NCI-H2107 treated with DMSO at 0.1 percent for 48 hours (cell line): ENCODE data around the gene CELSR1.

Experiments used
- DNase-seq: peaks from one replicate; lab custom pipeline; 2025; ENCODE audit not compliant: unreplicated experiment; lab: John Stamatoyannopoulos, UW

Gene CELSR1

DNA sequence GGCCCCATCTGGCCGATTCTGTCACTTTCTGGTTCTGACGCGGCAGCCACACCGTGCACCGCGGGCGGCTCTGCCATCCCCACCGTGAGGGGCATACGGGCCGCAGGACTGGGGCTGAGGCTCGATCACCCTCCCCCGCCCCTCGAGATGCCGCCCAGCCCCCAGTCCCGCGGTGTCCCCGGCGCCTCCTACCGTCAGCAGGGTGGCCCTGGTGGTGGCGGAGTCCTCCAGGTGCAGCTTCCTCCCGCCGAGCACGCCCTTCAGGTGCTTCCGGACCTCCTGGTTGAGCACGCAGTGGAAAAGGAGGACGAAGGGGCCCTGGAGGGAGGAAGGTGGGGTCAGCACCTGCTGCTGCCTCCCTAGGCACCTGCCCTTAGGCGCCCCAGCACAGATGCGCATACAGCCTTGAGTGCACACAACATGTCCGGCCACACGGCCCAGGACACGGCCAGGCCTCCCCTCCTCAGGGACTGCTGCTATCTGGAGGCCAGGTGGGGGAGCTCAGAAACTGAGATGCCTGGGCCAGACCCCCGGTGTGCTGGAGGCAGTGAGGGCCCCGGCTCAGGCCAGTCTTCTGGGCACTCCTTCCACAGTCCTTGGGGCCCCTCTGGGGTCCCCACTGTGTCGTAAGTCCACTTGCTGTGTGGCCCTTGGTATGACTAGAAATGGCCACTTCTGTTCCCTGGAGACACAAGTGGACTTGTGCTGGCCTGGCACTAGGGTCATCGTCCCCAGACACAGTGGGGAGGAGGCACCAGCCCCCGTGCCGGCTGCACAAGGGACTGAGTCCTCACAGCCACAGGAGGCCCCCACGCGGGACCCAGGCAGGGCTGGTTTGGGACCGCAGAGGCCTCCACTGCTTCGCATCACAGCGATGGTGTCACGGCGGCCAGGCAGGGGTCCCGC is 170.4 kb downstream of the CELSR1 start:
- DNase-seq, result no peak

- DNase-seq, result no peak
Measured at GRCh38 chr22:46366327-46366731, 171.1 kb downstream of the CELSR1 start.

DNA sequence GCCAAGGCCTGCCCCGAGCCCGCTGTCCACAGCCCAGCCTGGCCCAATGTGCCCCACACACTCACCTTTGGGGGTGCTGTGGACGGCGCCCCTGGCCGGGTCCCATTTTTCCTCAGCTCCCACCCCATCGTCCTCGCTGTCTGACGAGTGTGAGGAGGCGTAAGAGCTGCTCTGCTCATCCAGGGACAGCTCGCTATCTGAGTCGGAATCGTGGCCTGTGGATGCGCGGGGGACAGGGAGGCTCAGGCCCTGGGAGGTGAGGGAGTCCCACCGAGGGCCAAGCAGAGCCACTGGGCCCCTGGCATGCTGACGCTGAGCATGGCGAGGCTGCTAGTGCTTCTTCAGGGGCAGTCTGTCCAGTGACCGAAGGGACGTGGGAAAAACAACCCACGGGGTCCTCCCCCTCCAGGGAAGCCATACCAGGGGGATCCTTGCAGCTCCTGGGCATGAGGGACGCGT is 172.2 kb downstream of the CELSR1 start:
- DNase-seq, result no peak

DNA sequence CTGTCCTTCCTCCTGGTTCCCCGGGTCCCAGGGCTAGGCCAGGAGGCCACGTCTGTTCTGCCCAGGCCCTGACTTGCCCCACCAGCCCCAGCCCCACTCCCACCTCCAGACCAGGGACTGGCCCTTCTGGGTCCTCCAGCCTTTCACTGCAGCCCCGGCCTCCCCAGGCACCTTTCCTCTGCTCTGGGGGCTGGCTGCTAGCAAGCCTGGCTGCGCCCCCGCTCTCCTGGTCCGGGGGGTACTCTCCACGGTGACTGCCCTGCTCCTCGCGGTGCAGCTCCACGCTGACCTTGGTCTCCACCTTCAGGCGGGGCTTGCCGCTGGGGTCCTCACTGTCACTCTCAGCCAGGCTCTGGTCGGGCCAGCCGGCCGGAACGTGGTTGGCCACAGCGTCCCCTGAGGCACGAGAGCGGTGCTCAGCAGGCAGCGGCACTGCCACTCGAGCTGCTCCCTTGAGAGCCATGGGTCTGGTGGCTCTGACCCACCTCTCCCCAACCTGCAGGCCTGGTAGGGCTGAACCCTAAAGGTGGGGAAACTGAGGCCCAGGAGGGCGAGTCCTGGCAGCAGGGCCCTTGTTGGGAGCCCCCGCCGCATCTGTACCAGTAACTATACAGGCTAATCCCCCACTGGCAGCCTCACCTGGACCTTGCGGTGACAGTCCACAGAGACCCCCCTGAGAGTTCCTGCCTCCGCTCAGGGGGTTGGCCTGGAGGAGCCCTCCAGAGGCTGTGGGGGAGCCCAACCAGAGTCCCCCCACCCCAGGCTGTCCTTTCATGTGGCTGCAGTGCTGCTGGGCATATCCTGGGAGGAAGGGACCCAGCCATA is 172.9 kb downstream of the CELSR1 start:
- no peak for DNase-seq

- DNase-seq, result no peak
Measured at GRCh38 chr22:46363611-46364321, 173.7 kb downstream of the CELSR1 start.

DNA sequence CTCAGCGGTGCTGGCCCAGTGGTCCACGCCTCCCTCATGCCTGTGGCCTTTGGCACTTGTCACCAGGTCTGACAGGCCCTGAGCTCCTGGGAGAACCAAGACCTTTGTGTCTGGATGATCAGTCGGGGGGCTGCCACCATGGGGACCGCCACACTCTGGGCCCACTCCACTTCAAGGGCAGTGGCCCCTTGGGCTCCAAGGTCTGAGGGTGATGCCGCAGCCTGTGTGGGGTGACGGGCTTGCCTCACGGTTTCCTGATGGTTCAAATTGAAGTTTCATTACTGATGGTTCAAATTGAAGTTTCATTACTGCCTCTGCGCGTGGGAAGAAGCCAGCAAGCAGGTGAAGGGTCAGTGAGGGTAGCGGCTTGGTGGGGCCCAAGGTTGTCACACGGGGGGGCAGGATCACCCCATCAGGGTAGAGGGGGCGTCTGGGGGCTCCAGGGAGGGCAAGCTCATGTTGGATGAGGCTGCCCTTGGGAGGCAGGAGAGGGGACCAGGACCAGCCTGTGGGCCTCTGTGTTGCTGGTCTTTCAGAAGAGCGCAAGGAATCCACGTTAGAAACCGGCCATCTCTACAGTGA is 174.4 kb downstream of the CELSR1 start:
- DNase-seq, result no peak

DNA sequence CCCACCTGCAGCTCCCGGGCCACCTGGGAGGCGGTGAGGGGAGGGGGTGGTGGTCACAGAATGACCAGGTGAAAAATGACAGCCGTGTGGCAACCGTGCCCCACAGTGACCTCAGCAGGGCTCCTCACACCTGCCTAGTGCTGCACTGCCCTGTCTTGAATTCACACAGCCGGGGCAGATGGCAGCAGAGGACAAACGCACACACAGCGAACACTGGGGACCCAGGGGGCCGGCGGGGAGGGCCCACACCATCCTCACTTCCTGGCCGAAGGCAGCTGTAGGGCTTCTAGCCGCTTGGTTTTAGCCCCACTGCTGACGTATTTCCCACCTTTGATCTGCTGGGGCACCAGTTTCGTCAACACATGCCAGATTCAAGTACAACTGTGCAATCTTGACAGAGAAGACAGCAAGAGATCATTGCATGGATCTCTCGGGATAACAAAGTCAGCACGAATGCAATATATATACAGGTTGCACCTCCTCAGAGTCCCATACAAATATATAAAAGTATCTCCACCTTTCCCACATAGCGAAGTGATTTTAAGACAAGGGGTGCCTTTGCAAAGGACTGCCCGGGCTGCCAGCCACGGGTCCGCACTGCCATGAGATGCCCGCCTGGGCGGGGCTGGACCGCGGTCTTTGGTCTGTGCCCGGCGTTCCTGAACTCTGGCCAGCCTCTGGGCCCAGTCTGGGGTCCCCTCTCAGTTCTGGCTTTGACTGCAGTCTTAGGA is 175.1 kb downstream of the CELSR1 start:
- no peak for DNase-seq

- DNase-seq, result no peak
Measured at GRCh38 chr22:46361826-46362202, 175.6 kb downstream of the CELSR1 start.

DNA sequence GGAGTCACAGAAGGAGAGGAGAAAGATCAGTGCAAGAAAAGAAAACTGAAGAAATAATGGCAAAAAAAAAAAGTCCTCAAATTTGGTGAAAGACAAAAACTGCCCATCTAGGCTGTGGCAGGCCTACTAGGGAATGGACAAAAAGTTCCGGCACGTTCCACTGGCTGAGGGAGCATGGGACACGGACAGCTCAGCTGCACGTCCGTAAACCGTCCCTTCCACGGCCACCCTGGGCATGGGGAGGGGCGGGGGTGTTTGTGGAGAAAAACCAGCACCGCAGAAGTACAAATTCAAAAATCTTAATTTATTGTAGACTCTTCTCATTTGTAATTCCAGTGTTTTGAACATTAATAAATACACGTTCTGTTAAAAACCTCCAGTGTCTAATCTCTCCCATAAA is 176.5 kb downstream of the CELSR1 start:
- DNase-seq, result no peak

DNA sequence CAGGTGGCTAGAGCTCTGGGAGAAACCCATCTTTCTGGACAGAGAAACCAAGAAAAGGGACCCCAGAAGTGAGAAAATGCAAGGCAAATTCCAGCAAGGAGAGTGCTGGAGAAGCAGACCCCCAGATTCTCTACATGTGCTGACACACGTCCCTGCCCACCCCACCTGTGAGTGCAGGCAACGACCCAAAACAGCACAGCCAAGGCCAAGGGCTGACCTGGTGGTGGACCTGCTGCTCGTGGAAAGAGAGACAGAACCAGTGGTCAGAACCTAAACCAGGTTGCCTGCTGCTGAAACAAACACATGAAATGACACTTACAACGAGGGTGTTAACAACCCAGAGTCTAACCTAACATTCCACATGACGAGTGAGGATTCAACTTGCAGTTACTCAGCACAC is 177.3 kb downstream of the CELSR1 start:
- no peak for DNase-seq

- no peak for DNase-seq
Measured at GRCh38 chr22:46359362-46359761, 178.1 kb downstream of the CELSR1 start.

DNA sequence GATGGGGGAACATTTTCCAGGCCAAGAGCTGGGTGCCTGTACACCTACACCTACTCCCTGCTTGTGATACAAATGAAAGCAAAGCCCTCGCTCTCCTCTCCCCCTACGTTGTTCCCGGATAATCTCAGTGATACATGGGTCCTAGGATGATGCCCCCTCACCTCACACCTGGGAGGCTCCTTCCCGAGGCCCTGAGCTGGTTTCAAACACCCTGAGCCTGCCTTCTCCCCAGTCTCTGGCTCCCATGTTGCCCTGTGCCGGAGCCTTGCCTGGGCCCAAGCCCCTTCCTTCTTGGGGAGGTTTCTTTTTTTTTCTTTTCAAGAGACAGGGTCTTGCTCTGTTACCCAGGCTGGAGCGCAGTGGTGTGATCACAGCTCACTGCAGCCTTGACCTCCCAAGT is 178.7 kb downstream of the CELSR1 start:
- DNase-seq, result no peak

- no peak for DNase-seq
Measured at GRCh38 chr22:46357711-46358520, 179.5 kb downstream of the CELSR1 start.

DNA sequence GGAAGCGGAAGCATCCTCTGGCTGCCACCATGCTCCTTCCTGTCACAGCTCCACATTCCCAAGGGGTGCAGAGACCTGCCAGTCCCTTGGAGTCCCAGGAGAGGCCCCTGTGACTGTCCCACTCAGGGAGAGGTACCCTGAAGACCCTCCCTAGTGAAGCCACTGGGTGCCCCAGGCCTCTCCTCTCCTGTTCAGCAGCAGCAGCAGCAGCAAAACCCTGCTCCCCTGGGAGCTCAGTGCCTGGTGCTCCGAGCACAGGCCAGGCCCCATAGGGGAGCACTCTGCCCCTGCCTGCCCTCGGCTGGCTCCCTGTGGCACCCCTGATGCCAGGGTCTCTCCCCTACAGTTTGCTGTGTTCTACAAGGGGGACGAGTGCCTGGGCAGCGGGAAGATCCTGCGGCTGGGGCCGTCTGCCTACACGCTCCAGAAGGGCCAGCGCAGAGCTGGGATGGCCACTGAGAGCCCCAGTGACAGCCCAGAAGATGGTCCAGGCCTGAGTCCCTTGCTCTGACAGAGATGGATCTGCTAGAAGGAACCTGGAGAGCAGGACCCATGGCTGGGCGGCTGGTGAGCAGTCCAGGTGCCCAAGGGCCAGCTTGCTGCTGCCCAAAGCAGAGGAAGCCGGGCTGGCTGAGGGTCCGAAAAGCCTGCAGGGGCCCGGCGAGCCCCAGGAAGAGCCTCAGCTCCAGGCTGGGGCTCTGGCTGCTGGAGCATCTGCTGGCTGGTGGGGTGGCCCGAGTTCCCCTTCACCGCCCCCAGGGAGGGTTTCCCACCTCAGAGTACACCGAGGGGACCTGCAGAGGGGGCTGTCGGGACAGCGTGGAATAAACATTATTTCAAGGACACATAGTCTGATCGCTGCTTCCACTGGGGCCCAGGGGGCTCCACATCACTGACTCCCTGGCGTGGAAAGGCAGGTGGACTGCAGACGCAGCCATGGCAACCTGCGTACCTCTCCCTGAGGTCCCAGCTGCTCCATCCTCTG is 180.6 kb downstream of the CELSR1 start:
- no peak for DNase-seq

- no peak for DNase-seq
Measured at GRCh38 chr22:46355996-46356471, 181.4 kb downstream of the CELSR1 start.

DNA sequence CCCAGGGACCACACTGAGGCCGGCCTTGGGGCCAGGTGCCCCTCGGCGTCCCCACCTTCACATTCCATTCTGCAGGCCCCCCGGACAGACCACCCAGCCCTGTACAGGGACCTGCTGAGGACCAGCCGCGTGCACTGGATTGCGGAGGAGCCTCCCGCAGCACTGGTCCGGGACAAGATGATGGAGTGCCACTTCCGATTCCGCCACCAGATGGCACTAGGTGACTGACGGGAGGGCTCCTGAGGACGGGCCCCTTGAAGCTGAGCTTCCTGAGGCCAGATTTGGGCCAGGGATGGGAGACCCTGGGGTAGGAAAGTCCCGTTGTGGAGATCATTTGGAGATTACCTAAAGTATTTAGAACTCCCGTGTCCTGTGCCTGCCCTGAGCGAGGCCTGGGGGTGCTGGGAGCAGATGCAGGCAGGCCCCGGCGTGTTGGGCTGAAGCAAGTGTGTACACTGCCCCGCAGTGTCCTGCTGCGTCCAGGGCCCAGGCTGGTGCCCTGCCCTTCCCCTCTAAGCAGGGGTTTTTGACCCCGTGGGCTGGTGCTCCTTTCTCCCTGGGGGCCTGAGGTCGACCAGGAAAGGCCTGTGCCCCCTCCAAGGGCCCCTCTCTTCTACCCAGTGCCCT is 181.9 kb downstream of the CELSR1 start:
- DNase-seq, result no peak

DNA sequence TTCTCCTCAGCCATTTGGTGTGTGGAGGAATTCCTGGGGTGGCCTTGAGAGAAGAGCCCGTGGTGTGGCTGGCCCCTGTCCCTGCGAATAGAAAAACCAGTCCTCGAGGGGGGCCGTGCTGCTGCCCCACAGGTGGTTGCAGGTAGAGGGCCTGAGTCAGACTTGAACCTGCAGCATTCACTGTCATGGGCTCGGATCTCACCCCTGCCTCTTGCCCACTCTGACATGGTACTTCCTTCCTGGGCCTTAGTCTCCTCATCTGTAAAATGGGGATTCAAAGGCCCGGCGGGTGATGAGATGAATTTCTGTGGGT is 182.5 kb downstream of the CELSR1 start:
- DNase-seq, result no peak
